Erythroblast (primary cell): ENCODE data around the gene ARHGAP26.

ENCODE experiments used
- GATA1 ChIP-seq: IDR thresholded peaks from 2 replicates; pipeline ENCODE4 v1.6.1; 2011; ENCODE audit warnings: low read depth, mild to moderate bottlenecking, control low read depth, low read length, moderate library complexity
- POLR2A ChIP-seq: IDR thresholded peaks from 2 replicates; pipeline ENCODE4 v1.6.1; 2011; ENCODE audit warnings: mild to moderate bottlenecking, low read length

- TF ChIP-seq POLR2A: no peak
- no peak for TF ChIP-seq GATA1
Observed at GRCh38 chr5:142869886-142870285, 99.7 kb downstream of the ARHGAP26 start.
